ENCODE measurements around the gene RPH3AL.
A peak's percentile ranks its signal among the peaks of the same experiment; 100 is the strongest.
"Not testable (repeated sequence)": the region's sequence is repeated elsewhere in the genome, so short reads cannot be mapped to it uniquely, and the experiment has no call there.

The RPH3AL gene

DNA sequence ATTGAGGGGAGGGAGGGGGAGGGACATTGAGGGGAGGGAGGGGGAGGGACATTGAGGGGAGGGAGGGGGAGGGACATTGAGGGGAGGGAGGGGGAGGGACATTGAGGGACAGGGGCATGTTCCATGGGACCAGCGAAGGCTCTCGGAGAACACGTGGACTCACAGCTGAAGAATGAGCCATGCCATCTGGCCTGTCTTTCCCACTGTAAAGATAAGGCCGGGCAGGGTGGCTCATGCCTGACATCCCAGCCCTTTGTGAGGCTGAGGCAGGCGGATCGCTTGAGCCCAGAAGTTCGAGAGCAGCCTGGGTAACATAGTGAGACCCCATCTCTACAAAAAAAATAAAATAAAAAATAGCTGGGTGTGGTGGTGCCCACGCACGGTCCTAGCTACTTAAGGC, 32.5 kb downstream of the RPH3AL start:
- no peak for DNase-seq (ENCODE audit: low spot score)
- no peak for FAIRE-seq

DNA sequence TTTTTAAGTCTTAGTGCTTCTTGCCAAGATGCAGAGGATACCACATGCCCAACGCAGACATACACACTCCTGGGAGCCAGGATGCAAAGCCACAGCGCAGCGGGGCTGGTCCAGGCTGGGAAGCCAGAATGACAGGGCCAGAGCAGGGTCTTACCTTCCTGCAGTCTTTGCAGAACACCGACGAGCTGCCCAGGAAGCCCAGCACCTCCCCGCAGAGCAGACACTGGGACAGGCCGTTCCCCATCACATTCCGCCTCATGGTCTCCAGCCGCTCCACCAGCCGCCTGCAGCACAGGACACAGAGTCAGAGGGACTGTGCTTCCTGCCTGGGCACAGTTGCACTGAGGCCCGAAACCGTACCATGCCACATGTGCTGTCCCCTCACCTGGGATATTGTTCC, 33.3 kb downstream of the RPH3AL start:
- FAIRE-seq (no peak), DNase-seq (ENCODE audit: low spot score) (no peak)

DNA sequence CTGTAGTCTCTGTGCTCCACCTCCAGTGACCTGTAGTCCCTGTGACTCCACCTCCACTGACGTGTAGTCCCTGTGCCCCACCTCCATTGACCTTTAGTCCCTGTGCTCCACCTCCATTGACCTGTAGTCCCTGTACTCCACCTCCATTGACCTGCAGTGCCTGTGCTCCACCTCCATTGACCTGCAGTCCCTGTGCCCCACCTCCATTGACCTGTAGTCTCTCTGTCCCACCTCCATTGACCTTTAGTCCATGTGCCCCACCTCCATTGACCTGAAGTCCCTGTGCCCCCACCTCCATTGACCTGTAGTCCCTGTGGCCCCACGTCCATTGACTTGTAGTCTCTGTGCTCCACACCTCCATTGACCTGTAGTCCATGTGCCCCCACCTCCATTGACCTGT, 35.5 kb downstream of the RPH3AL start:
- DNase-seq (ENCODE audit: low spot score); FAIRE-seq: not testable (repeated sequence)

DNA sequence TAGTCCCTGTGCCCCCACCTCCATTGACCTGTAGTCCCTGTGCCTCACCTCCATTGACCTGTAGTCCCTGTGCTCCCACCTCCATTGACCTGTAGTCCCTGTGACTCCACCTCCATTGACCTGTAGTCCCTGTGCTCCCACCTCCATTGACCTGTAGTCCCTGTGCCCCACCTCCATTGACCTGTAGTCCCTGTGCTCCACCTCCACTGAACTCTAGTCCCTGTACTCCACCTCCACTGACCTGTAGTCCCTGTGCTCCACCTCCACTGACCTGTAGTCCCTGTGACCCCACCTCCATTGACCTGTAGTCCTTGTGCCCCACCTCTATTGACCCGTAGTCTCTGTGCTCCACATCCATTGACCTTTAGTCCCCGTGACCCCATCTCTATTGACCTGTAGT, 37.2 kb downstream of the RPH3AL start:
- DNase-seq (ENCODE audit: low spot score) = not testable (repeated sequence)
- FAIRE-seq = peak; percentile 100

DNA sequence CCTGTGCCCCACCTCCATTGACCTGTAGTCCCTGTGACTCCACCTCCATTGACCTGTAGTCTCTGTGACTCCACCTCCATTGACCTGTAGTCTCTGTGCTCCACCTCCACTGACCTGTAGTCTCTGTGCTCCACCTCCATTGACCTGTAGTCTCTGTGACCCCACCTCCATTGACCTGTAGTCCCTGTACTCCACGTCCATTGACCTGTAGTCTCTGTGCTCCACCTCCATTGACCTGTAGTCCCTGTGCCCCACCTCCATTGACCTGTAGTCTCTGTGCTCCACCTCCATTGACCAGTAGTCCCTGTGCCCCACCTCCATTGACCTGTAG, 38.0 kb downstream of the RPH3AL start:
- not testable (repeated sequence) for DNase-seq (ENCODE audit: low spot score)
- FAIRE-seq = peak; percentile 84

DNA sequence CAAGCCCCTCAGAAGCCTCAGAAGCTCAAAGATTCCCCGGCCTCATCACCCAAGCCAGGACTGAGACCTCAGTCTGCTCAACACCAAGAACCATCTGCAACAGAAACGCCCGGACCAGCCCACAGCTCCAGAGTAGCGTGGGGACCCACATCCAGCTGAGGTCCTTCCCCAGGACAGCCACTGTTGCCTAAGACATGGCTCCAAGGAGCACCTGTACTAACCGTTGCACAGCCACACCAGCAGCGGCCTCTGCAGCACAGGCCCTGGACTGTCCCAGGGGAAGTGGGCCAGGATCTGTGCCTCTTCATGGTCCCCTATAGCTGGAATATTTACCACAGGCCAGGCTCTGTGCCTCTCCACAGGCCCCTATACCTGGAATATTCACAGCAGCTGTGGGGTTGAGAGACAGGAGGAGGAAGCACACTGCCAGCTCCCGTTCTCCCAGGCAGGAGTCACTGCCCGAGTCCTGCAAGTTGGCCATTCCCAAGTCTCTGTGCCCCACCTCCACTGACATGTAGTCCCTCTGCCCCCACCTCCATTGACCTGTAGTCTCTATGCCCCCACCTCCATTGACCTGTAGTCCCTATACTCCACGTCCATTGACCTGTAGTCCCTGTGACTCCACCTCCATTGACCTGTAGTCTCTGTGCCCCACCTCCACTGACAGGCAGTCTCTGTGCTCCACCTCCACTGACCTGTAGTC, 38.5 kb downstream of the RPH3AL start:
- DNase-seq (ENCODE audit: low spot score) (no peak), FAIRE-seq (no peak)

DNA sequence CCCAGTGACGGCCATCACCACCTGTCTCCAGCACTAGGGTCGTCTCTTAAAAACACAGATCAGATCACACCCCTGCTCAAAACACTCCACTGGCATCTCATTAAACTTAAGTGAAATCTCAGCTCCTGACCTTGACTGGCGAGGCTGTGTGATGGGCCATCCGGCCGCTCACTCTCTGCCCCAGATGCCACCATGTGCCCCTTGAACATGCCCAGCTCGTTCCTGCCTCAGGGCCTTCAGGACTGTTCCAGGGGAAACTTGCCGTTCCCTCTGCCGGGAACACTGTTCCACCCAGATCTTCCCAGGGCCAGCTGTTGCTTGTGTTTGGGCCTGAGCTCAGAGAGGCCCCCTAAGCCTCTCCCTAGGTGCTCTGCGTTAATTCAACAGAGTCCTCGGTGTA, 39.4 kb downstream of the RPH3AL start:
- DNase-seq (ENCODE audit: low spot score) (no peak), FAIRE-seq (no peak)

DNA sequence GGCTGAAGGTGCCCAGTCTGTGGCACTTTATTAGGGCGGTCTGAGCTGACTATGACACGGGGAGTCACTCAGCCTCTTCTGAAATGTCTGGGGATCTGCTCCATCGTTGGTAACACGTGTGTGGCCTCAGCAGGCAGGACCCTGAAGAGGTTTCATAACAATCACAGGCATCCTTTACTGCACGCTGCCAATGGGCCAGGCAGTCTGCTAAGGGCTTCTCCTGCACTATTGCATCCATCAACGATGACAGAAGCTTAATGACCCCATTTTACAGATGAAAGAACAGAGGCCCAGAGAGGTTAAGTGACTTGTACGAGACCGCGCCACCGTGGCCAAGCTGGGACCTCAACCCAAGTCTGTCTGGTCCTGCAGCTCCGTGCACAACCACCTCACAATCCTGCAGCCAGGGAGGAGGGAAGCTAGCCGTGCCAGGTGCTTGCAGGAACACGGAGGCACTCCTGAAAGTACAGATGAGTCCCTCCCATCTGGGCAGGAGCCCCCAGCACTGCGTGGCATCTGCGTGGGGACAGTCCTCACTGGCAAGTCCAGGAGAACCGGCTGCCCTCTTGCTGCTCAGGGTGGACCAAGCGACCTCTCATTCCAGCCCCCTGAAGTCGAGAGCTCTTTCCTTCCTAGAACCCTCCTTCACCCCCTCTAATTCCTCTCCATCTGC, 40.0 kb downstream of the RPH3AL start:
- no peak for FAIRE-seq

DNA sequence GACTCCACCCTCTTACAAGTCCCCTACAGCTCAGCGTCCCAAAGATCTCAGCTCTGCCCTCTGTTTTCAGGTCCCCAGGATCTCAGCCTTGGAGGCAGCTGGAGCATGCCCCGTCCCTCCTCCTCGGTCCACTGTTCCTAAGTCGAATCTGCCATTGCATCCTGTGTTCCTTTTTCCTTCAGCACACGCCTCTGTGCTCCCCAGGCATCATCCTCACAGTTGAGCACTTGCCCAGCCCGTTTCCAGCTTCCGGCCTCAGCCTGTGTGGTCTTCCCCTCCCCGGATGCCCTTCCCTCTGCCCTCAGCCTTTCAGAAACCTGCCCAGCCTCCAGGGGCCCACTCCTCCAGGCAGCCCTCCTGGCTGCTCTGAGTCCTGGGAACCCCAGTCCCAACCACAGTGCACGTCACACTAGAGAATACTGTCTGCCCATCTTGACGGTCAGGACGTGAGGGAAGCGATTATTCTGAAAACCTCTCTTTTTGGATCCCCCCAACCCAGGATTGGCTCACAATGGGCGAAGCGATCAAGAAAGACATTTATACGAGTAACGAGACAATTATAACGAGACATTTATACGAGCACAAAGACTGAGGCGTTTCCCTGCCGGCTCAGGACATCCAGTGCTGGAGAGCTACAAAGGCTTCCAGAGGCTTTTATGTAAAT, 41.4 kb downstream of the RPH3AL start:
- FAIRE-seq (no peak), DNase-seq (ENCODE audit: low spot score) (no peak)

More for the DNA sequence above, 40.0 kb downstream of the RPH3AL start:
- no peak for DNase-seq (ENCODE audit: low spot score)

DNA sequence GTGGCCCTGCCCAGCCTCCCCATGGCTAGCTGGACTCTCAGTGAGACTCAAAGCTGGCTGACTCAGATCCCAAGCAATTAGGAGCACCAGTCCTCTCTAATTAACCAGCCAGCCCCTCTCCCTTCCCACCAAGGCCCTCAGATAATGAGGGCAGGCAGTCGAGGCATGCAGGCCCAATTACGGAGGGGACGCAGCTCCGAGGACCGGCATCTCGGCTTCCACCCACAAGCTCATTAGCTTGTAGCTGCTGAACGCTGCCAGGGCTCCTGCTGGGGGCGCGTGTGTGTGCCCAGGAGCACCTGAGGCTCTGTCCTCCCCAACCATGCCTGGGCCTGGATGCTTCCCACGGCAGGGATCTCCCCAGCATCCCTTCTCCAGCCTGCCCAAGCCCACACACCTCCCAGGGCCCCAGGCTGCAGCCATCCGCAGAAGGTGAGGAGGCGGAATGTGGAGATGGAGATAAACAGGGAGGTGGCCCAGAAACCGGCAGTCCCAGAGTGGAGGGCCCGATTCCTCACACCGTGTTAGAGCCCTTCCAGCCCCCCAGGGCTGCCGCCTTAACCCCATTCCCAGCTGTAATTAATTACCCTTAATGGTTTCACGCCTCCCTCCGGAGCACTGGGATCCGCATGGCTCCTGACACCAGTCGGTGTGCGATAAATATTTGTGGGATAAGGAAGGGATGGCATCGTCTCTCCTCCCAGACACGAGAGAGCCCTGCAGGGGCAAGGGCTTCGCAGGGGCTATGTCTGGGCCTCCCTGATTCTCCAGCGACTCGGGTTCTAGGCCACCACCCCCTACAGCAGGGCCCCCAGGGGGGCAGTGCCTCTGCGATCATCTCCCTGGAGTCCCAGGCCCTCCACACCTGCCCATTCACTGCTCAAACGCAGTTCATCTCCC, 42.2 kb downstream of the RPH3AL start:
- DNase-seq (ENCODE audit: low spot score) = no peak

DNA sequence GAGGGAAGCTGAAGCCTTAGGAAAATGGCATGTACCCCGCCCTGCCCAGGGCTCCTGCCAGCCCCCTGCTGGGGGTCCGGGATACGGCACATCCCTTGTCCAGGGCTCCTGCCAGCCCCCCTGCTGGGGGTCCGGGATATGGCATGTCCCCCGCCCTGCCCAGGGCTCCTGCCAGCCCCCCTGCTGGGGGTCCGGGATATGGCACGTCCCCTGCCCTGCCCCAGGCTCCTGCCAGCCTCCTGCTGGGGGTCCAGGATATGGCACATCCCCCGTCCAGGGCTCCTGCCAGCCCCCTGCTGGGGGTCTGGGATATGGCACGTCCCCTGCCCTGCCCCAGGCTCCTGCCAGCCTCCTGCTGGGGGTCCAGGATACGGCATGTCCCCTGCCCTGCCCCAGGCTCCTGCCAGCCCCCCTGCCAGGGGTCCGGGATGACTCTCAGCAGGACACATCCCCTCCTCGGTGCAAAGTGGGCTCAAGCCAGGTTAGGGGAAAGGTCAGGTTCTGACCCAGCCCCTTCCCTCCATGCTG, 43.2 kb downstream of the RPH3AL start:
- no peak for FAIRE-seq

More for the DNA sequence above, 42.2 kb downstream of the RPH3AL start:
- FAIRE-seq = no peak

DNA sequence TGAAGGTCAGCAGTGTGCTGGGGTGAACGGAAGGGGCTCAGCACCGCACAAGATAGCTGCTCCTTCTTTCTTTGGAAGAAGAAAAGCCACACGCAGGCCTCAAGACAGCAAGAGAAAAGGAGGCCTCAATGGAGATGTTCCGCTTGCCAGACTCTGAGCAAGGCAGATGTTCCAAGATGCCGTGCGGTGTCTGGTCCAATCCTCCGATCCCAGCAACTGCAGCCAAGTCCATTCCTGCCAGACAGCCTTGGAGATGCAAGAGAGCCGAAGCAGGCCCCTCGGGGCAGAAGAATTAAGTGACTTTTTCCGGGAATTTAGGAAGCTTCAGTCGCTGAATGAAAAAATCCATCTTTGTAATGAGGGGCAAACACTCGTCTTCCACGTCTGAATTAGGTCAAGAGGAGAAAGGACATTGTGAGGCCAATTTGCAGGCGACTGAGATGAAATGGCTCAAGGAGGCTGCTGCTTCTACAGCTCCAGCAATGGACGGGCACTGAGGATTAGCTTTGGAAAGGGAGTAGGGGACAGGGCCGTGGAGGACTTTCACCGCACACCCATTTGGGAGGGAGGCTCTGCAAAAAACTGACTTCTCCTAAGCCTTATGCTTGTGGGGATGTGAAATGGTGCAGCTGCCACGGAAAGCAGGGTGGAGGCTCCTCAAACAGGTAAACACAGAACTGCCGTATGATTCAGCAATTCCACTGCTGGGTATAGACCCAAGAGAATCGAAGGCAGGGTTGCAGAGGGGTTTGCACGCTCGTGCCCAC, 44.7 kb downstream of the RPH3AL start:
- FAIRE-seq (no peak), DNase-seq (ENCODE audit: low spot score) (no peak)

More for the DNA sequence above, 43.2 kb downstream of the RPH3AL start:
- DNase-seq (ENCODE audit: low spot score) = peak; percentile 4

DNA sequence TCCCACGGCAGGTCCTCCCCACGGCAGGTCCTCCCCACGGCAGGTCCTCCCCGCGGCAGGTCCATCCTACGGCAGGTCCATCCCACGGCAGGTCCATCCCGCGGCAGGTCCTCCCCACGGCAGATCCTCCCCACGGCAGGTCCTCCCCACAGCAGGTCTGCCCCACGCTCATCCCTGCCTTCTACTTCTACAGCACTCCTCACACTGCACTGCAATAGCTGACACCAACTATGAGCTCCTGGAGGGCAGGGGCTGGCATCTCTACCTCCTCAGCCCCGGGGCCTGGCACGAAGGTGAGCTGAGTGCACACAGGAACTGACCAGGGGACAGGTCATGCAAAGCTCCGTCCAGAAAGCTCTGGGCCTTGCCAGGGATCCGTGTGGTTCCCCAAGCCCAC, 45.3 kb downstream of the RPH3AL start:
- no peak for FAIRE-seq
- no peak for DNase-seq (ENCODE audit: low spot score)

DNA sequence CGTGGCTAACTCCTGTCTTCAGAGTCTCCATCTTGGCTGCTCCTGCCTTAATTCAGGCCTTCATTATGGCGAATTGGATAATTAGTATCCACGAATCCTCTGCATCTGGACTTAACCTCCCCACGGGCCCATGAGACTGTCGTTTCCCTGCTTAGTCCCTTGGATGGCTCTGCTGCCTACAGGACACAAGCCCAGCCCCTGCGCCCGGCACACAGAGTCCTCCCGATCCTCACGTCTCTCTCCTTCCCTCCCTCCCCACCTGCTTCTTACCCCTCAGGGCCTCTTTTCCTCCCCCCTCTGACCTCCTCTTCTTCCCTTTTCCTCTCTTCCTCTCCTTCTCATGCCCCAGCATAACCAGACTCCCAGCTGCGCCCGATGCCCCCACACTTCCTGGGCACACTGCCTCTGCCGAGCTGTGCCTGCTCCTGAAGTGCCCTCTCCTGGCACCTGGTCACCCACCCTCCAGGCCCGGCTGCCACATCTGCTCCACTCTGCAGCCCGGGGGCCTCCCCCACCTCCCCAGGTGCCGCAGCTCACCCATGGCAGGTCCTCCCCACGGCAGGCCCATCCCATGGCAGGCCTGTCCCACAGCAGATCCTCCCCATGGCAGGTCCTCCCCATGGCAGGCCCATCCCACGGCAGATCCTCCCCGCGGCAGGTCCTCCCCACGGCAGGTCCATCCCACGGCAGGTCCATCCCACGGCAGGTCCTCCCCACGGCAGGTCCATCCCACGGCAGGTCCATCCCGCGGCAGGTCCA, 45.9 kb downstream of the RPH3AL start:
- FAIRE-seq = no peak

DNA sequence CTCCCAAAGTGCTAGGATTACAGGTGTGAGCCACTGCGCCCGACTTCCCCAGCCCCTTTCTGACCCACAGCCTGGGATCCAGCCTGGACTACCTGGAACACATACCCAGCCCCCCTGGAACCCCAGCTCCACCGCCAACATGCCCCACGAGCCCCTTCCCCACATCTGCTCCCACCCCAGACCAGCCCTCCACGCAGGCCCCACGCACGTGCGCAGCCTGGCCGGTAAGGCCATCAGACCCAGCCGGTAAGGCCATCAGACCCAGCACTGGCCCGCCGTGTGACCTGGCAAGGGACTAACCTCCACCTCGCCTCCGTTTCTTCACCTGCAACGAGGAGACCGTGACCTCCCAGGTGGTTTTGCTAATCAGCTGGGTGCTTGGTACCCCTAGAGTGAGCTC, 46.5 kb downstream of the RPH3AL start:
- DNase-seq (ENCODE audit: low spot score) = no peak
- FAIRE-seq = no peak

More for the DNA sequence above, 45.9 kb downstream of the RPH3AL start:
- no peak for DNase-seq (ENCODE audit: low spot score)

DNA sequence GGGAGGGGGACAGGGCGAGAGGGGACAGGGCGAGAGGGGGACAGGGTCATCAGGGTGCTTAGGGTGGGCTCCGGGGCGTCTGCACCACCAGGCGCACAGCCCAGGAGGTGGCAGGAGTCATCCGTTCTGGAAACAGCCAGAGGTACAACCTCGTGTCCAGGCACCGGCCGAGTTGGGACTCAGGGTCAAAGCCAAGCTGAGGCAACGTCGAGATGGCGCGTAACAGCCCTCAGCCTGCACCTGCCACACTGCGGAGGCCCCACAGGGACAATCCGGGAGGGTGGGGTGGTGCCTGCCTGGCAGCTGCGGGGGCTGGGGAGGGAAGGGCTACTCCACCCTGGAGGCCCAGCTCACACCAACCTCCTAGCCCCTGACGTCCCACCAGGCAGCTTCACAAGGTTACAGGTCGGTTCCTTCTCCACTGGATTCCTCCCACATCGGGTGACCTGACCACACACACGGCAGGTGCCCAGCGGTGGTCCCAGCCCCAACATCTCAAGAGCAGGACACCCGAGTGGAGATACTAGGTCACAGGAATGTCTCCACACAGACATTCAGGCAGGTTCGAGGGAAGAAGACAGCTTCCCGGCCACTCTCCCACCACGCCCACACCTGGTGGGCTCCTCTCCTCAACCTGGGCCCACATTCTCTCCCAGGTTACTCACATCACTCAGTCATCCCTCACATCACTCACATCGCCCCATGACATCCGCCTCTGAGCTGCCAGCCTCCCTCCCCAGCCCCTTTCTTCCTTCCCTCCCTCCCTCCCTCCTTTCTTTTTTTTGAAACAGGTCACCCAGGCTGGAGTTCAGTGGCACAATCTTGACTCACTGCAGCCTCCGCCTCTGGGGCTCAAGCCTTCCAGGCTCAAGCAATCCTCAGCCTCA, 47.3 kb downstream of the RPH3AL start:
- no peak for FAIRE-seq
- peak; percentile 10 for DNase-seq (ENCODE audit: low spot score)

DNA sequence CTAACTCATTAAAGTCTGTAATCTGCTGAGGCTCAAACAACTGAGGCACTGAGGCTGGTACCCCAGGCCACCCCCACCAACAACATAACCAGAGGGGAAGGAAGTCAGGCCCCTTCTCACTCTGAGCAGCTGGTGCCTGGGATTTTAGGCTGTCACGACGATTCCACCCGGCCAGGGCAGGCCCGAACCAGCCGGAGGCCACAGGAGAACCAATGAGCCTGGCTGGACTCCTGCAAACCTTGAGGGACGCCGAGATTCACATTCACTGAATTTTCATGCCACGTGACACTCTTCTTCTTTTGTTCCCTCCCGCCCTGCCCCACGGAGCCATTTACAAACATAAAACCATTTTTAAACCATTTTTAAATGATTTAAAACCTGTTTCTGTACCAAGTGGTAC, 48.1 kb downstream of the RPH3AL start:
- FAIRE-seq = no peak
- DNase-seq (ENCODE audit: low spot score) = no peak

DNA sequence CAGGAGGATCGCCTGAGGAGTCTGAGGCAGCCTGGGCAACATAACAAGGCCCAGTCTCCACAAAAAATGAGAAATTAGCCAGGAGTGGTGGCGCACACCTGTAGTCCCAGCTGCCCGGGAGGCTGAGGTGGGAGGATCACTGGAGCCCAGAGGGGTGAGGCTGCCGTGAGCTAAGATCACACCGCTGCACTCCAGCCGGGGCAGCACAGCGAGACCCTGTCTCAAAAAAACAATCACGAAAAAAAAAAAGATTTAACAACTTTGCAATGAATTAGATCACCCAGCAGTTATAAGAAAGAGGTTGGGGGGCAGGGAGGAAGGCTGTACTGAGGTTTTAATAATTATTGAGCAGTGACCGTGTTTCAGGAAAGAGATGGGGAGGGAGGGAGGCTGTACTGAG, 49.4 kb downstream of the RPH3AL start:
- DNase-seq (ENCODE audit: low spot score) (no peak), FAIRE-seq (no peak)

DNA sequence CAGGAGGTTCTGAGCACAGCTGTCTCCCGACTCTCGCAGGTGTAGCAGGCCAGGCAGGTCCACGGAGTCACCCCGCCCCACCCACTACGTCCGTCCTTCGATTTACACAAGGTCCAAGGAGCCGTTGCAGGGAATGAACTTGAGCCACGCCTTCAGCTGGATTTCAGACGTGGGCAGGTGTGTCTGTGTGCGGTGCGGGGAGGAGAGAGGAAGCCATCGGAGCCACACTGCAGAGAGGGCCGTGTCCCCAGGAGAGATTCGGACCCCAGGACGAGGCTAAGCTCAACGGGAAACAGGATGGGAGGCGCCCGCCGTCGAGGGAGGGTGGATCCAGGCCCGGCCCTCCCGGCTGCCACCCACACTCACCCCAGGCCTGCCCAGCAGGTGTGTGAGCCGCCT, 50.3 kb downstream of the RPH3AL start:
- no peak for DNase-seq (ENCODE audit: low spot score)
- no peak for FAIRE-seq

Measured in urothelium cell line (cell line).